Measurements from ENCODE around the gene DICER1. TPM values are rescaled to one million over a fixed set of nuclear protein-coding genes. Genes with fewer than 3 reads are reported as not detected.

The DICER1 gene
- total RNA-seq, 1 donor from 2014 or later: 103 TPM

- Histone ChIP-seq H3K9me3 (ENCODE audit: insufficient read depth, low read depth, low read length) (no peaks in the 10 kb centered on the region), H3K4me2 (ENCODE audit: low read length) (no peak overlapping the region), H3K79me2 (ENCODE audit: insufficient read depth, low read length) (no peaks in the 10 kb centered on the region), H3K36me3 (ENCODE audit: insufficient read depth, low read length) (no peaks in the 10 kb centered on the region), H3K4me1 (ENCODE audit: insufficient read depth, low read length) (no peaks in the 10 kb centered on the region), H3K4me3 (ENCODE audit: insufficient read depth, low read depth, low read length) (no peak overlapping the region), H3K27me3 (ENCODE audit: insufficient read depth, low read length) (no peaks in the 10 kb centered on the region), H3K27ac (ENCODE audit: low read depth, low read length) (no peak overlapping the region), H3K9ac (ENCODE audit: low read length) (no peak overlapping the region), H4K20me1 (ENCODE audit: insufficient read depth, low read length) (no peaks in the 10 kb centered on the region), H2AFZ (ENCODE audit: low read depth, low read length) (no peak overlapping the region)
- DNase-seq (ENCODE audit: low read depth) (no peak), FAIRE-seq (no peak)
- Mint-ChIP-seq H3K27me3 (ENCODE audit: low read depth, unreplicated experiment) (peaks cover 20% of the 10 kb centered on the region), H3K36me3 (ENCODE audit: low read depth, unreplicated experiment) (peaks cover 2% of the 10 kb centered on the region), H3K9me3 (ENCODE audit: unreplicated experiment) (no peaks in the 10 kb centered on the region), H3K27ac (ENCODE audit: unreplicated experiment) (no peak overlapping the region), H3K4me3 (ENCODE audit: unreplicated experiment) (no peak overlapping the region), H3K4me1 (ENCODE audit: low read depth, unreplicated experiment) (peaks cover 1% of the 10 kb centered on the region)
- TF ChIP-seq CTCF (IDR thresholded peaks at IDR 0.05; ENCODE audit: insufficient read depth, low read depth, low read length): no peak
- no peak for TF ChIP-seq EZH2 (IDR thresholded peaks at IDR 0.05; ENCODE audit: insufficient read depth, low read length)
These were observed 102.0 kb downstream of the DICER1 start for GRCh38 chr14:95055318-95055717.

- Histone ChIP-seq H4K20me1 (ENCODE audit: insufficient read depth, low read length) (no peaks in the 10 kb centered on the region), H3K36me3 (ENCODE audit: insufficient read depth, low read length) (no peaks in the 10 kb centered on the region), H3K4me1 (ENCODE audit: insufficient read depth, low read length) (no peaks in the 10 kb centered on the region), H3K9ac (ENCODE audit: low read length) (no peak overlapping the region), H3K9me3 (ENCODE audit: insufficient read depth, low read depth, low read length) (no peaks in the 10 kb centered on the region), H3K27me3 (ENCODE audit: insufficient read depth, low read length) (no peaks in the 10 kb centered on the region), H3K4me3 (ENCODE audit: insufficient read depth, low read depth, low read length) (no peak overlapping the region), H3K4me2 (ENCODE audit: low read length) (no peak overlapping the region), H3K79me2 (ENCODE audit: insufficient read depth, low read length) (no peaks in the 10 kb centered on the region), H3K27ac (ENCODE audit: low read depth, low read length) (no peak overlapping the region), H2AFZ (ENCODE audit: low read depth, low read length) (no peak overlapping the region)
- DNase-seq (ENCODE audit: low read depth): no peak
- peaks cover 2% of the 10 kb centered on the region for H3K36me3 Mint-ChIP-seq (ENCODE audit: low read depth, unreplicated experiment)
- TF ChIP-seq CTCF (IDR thresholded peaks at IDR 0.05; ENCODE audit: insufficient read depth, low read depth, low read length) (no peak), EZH2 (IDR thresholded peaks at IDR 0.05; ENCODE audit: insufficient read depth, low read length) (no peak)
- H3K27ac Mint-ChIP-seq (ENCODE audit: unreplicated experiment): no peak overlapping the region
- H3K4me3 Mint-ChIP-seq (ENCODE audit: unreplicated experiment): no peak overlapping the region
- no peak for FAIRE-seq
- no peaks in the 10 kb centered on the region for H3K9me3 Mint-ChIP-seq (ENCODE audit: unreplicated experiment)
- H3K27me3 Mint-ChIP-seq (ENCODE audit: low read depth, unreplicated experiment): peaks cover 26% of the 10 kb centered on the region
- peaks cover 1% of the 10 kb centered on the region for H3K4me1 Mint-ChIP-seq (ENCODE audit: low read depth, unreplicated experiment)
These were observed 102.7 kb downstream of the DICER1 start for GRCh38 chr14:95054346-95055280.

All from astrocyte (in vitro differentiated cells and primary cell).